Testis (tissue), 2 donors: Measurements from ENCODE around the gene AMPD3.

Experiments
- CTCF ChIP-seq, 3 experiments: fragments of 450-650 bp in 2 of 3; fragments of 200-600 bp in 1 of 3; sonication (generic) in 1 of 3; IDR thresholded peaks; one replicate each; pipeline ENCODE4 v1.5.1; 2016 to 2019; ENCODE audit warnings: antibody characterized with exemption in 3 of 3, mild to moderate bottlenecking in 2 of 3, moderate library complexity in 1 of 3
- POLR2A ChIP-seq: fragments of 450-650 bp; IDR thresholded peaks from one replicate; pipeline ENCODE4 v1.6.1; 2017; ENCODE audit warnings: antibody characterized with exemption, mild to moderate bottlenecking, moderate library complexity

- no peak for TF ChIP-seq CTCF (IDR thresholded peaks at IDR 0.05)
- no peak for TF ChIP-seq POLR2A
These were observed 42.8 kb upstream of the AMPD3 start for GRCh38 chr11:10412266-10412665.
